WTC11 (cell line): ENCODE measurements around the gene EXD3. TPM values are rescaled to one million over a fixed set of nuclear protein-coding genes. Genes with fewer than 3 reads are reported as not detected.

Experiments used
- ATAC-seq: fragments of 200-7000 bp; cut with Tn5 transposase; 2 replicates; pipeline ENCODE4 v1.10.0; 2021; ENCODE audit warnings: mild to moderate bottlenecking, moderate library complexity
- CTCF ChIA-PET: fragments of 300-600 bp; sonication (Branson Sonifier 250); formaldehyde crosslinking; loops from one replicate; lab custom pipeline; 2021; ENCODE audit warnings: antibody characterized with exemption; lab: Charles Lee
- POLR2A ChIA-PET: fragments of 350-600 bp; sonication (Branson Sonifier 250); formaldehyde crosslinking; loops from one replicate; lab custom pipeline; 2021; ENCODE audit warnings: antibody characterized with exemption; lab: Charles Lee
- DNase-seq: peaks from one replicate; pipeline ENCODE4 v3.0.0; 2021; ENCODE audit warnings: low spot score
- H3K27ac Mint-ChIP-seq: 2 replicates; pipeline ENCODE4 v1.8.0; 2021; ENCODE audit warnings: mixed read lengths
- H3K27me3 Mint-ChIP-seq: 2 replicates; pipeline ENCODE4 v1.8.0; 2021; ENCODE audit warnings: low read depth, mild to moderate bottlenecking, moderate library complexity, mixed read lengths
- H3K36me3 Mint-ChIP-seq: 2 replicates; pipeline ENCODE4 v1.8.0; 2021; ENCODE audit warnings: mixed read lengths
- H3K4me1 Mint-ChIP-seq: 2 replicates; pipeline ENCODE4 v1.8.0; 2022; ENCODE audit warnings: mixed read lengths
- H3K4me3 Mint-ChIP-seq: 2 replicates; pipeline ENCODE4 v1.8.0; 2021; ENCODE audit warnings: mild to moderate bottlenecking, moderate library complexity, mixed read lengths
- H3K9me3 Mint-ChIP-seq: 2 replicates; pipeline ENCODE4 v1.8.0; 2021; ENCODE audit warnings: mixed read lengths
- AFF4 ChIP-seq: sonication (generic); formaldehyde crosslinking; IDR thresholded peaks from 2 replicates; pipeline ENCODE4 v1.8.1; 2023; ENCODE audit warnings: mild to moderate bottlenecking, missing genetic modification reagents, borderline replicate concordance
- ATF2 ChIP-seq: sonication (generic); formaldehyde crosslinking; IDR thresholded peaks from 2 replicates; pipeline ENCODE4 v1.8.1; 2022; ENCODE audit warnings: low read depth, missing genetic modification reagents, borderline replicate concordance
- CBFB ChIP-seq: sonication (generic); formaldehyde crosslinking; IDR thresholded peaks from 2 replicates; pipeline ENCODE4 v1.8.1; 2022; ENCODE audit warnings: mild to moderate bottlenecking, low read depth, missing genetic modification reagents
- ERG ChIP-seq: fragments of 250-450 bp; sonication (Bioruptor Pico); IDR thresholded peaks from 2 replicates; pipeline ENCODE4 v1.8.0; 2021; ENCODE audit warnings: mild to moderate bottlenecking
- FOXJ3 ChIP-seq: sonication (generic); formaldehyde crosslinking; IDR thresholded peaks from 2 replicates; pipeline ENCODE4 v1.9.0; 2021; ENCODE audit warnings: missing genetic modification reagents, mild to moderate bottlenecking, borderline replicate concordance
- FOXK1 ChIP-seq: sonication (generic); formaldehyde crosslinking; IDR thresholded peaks from 2 replicates; pipeline ENCODE4 v1.8.0; 2022; ENCODE audit warnings: mild to moderate bottlenecking, moderate library complexity, missing genetic modification reagents
- NR1H2 ChIP-seq: sonication (generic); formaldehyde crosslinking; IDR thresholded peaks from 2 replicates; pipeline ENCODE4 v1.9.0; 2021; ENCODE audit warnings: mild to moderate bottlenecking, moderate library complexity, missing genetic modification reagents
- TCF7 ChIP-seq: sonication (generic); formaldehyde crosslinking; IDR thresholded peaks from 2 replicates; pipeline ENCODE4 v1.8.0; 2022; ENCODE audit warnings: mild to moderate bottlenecking, low read depth, missing genetic modification reagents, moderate library complexity
- ZNF263 ChIP-seq: sonication (generic); formaldehyde crosslinking; IDR thresholded peaks from 2 replicates; pipeline ENCODE4 v1.8.1; 2022; ENCODE audit warnings: low read depth, mild to moderate bottlenecking, moderate library complexity, missing genetic modification reagents
- ZNF281 ChIP-seq: sonication (generic); formaldehyde crosslinking; IDR thresholded peaks from 2 replicates; pipeline ENCODE4 v1.8.0; 2023; ENCODE audit warnings: mild to moderate bottlenecking, missing genetic modification reagents
- ZNF317 ChIP-seq: sonication (generic); formaldehyde crosslinking; IDR thresholded peaks from 2 replicates; pipeline ENCODE4 v1.8.1; 2023; ENCODE audit warnings: low read depth, mild to moderate bottlenecking, moderate library complexity, missing genetic modification reagents, borderline replicate concordance
- ZNF416 ChIP-seq: fragments of 250-450 bp; sonication (Bioruptor Pico); IDR thresholded peaks from 2 replicates; pipeline ENCODE4 v1.9.0; 2021; ENCODE audit warnings: mild to moderate bottlenecking, inconsistent platforms
- ZNF532 ChIP-seq: fragments of 250-450 bp; sonication (Bioruptor Pico); IDR thresholded peaks from 2 replicates; pipeline ENCODE4 v1.9.0; 2021; ENCODE audit warnings: mild to moderate bottlenecking, borderline replicate concordance
- total RNA-seq: library from RNA; stranded (reverse); gene quantifications from 3 replicates; pipeline ENCODE4 v1.2.3, GENCODE V29; 2021

Gene EXD3
- total RNA-seq, 1 experiment from 2014 or later = 21.2 TPM

GRCh38 chr9:137391411-137391754, 31.6 kb downstream of the EXD3 start (continued):
- TF ChIP-seq ZNF532 (CRISPR knock-in tag) = no peak
- no peak for TF ChIP-seq CBFB (CRISPR knock-in tag)
- no peak for TF ChIP-seq ZNF281 (CRISPR knock-in tag)
- TF ChIP-seq ZNF263 (CRISPR knock-in tag) = no peak
- TF ChIP-seq FOXK1 (CRISPR knock-in tag) = no peak
- no peak for TF ChIP-seq TCF7 (CRISPR knock-in tag)

- no peaks in the 10 kb centered on the region for H3K9me3 Mint-ChIP-seq
- CTCF ChIA-PET = interaction anchor here (0.9 to 1.2 kb wide), 2 partner anchors 88 to 104 kb away, joined by 3 to 4 read pairs; partner anchors contain the start of gene NRARP
- no peak overlapping the region for H3K4me3 Mint-ChIP-seq
- TF ChIP-seq ATF2 (CRISPR knock-in tag) = no peak
- no peak for TF ChIP-seq ERG (CRISPR knock-in tag)
- no peak for TF ChIP-seq ZNF317 (CRISPR knock-in tag)
- no peak for TF ChIP-seq FOXJ3 (CRISPR knock-in tag)
- TF ChIP-seq AFF4 (CRISPR knock-in tag) = no peak
- TF ChIP-seq NR1H2 (CRISPR knock-in tag) = no peak
- TF ChIP-seq ZNF281 (CRISPR knock-in tag) = no peak
- no peak for TF ChIP-seq ZNF416
- TF ChIP-seq, all 79 proteins: peak for 0
- POLR2A ChIA-PET = no interaction called here
- ATAC-seq (no peak), DNase-seq (no peak)
- Mint-ChIP-seq H3K4me1 (no peaks in the 10 kb centered on the region), H3K27me3 (no peaks in the 10 kb centered on the region), H3K36me3 (peaks cover 3% of the 10 kb centered on the region; the same call in 1 of the 2 replicates), H3K27ac (no peak overlapping the region)
These were observed 32.2 kb downstream of the EXD3 start for GRCh38 chr9:137390553-137391410.
